ENCODE data around the gene KRT33B.

DNA sequence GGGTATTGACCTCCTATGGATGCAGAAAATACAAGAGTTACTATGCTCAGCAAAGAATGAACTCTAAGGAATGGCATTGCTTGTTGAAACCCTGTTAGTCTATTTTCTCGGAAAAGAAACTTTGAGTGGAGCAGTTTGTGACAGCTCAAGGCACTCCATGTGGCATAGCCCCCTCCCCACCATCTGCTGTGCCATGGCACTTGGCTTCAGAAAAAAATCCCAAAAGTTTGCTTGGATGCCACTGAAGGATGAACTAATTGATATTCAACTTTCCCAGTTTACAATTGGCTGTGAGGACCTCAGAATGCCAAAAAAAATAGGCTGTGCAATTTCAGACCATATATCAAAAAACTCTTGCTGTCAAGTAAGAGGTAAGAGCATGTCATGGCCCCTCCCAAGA is 26.0 kb upstream of the KRT33B start:
- TF ChIP-seq POLR2AphosphoS5 (IDR thresholded peaks at IDR 0.05; ENCODE audit: low read depth, low read length) (no peak), POLR2A (IDR thresholded peaks at IDR 0.05; ENCODE audit: control extremely low read depth in 1 of 2, low read depth in 2 of 2, low read length in 2 of 2) (no peak), CTCF (IDR thresholded peaks at IDR 0.05; ENCODE audit: control extremely low read depth in 1 of 3, insufficient read depth in 1 of 3, low read depth in 1 of 3, low read length in 3 of 3) (no peak), MAFK (IDR thresholded peaks at IDR 0.05; ENCODE audit: low read depth, low read length) (no peak), EZH2 (IDR thresholded peaks at IDR 0.05; ENCODE audit: low read depth, low read length, severe bottlenecking) (no peak), SP1 (IDR thresholded peaks at IDR 0.05; ENCODE audit: low read depth, low read length) (no peak), TAF7 (optimal IDR thresholded peaks at IDR 0.05; ENCODE audit: borderline replicate concordance, low read depth, low read length) (no peak)
- TF ChIP-seq, protein P1, sequence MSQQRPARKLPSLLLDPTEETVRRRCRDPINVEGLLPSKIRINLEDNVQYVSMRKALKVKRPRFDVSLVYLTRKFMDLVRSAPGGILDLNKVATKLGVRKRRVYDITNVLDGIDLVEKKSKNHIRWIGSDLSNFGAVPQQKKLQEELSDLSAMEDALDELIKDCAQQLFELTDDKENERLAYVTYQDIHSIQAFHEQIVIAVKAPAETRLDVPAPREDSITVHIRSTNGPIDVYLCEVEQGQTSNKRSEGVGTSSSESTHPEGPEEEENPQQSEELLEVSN (IDR thresholded peaks at IDR 0.05) = no peak
